Glomerular visceral epithelial cell (primary cell): ENCODE measurements around the gene UBA1.
"Not testable (repeated sequence)": the region's sequence is repeated elsewhere in the genome, so short reads cannot be mapped to it uniquely, and the experiment has no call there.

Source experiments
- DNase-seq: peaks from one replicate; pipeline ENCODE4 v3.0.0-alpha.2; 2016; ENCODE audit errors: extremely low spot score

Gene UBA1

DNA sequence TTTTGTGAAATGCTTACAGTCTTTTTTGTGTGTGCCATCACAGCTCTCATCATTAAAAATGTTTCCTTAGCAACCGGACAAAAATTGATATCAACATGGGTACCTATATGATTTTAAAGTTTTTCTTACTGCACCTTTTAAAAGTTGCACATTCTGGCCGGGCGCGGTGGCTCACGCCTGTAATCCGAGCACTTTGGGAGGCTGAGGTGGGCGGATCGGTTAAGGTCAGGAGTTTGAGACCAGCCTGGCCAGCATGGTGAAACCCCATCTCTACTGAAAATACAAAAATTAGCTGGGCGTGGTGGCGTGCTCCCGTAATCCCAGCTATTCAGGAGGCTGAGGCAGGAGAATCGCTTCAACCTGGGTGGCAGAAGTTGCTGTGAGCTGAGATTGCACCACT lies 64.0 kb downstream of the UBA1 start:
- DNase-seq = not testable (repeated sequence)
